SK-N-SH treated with all-trans-retinoic acid at 6 μM for 48 hours (cell line): ENCODE measurements around the gene ZNF618.

Source experiments
- ATAC-seq: fragments of 200-7000 bp; cut with Tn5 transposase; 3 replicates; pipeline ENCODE4 v1.9.1; 2020; ENCODE audit warnings: mild to moderate bottlenecking, moderate library complexity
- ARNTL ChIP-seq: fragments of 450-650 bp; formaldehyde crosslinking; IDR thresholded peaks from 2 replicates; pipeline ENCODE4 v1.5.0; 2020; ENCODE audit warnings: low read depth, mild to moderate bottlenecking, moderate library complexity, borderline replicate concordance
- BACH2 ChIP-seq: fragments of 250-450 bp; sonication (Bioruptor Pico); IDR thresholded peaks from 2 replicates; pipeline ENCODE4 v1.9.0; 2021; ENCODE audit warnings: mild to moderate bottlenecking, borderline replicate concordance
- CREB5 ChIP-seq: fragments of 250-450 bp; sonication (Bioruptor Pico); IDR thresholded peaks from 2 replicates; pipeline ENCODE4 v1.5.1; 2020; ENCODE audit warnings: low read depth, mild to moderate bottlenecking, moderate library complexity
- CSDC2 ChIP-seq: fragments of 250-450 bp; sonication (Bioruptor Pico); IDR thresholded peaks from 2 replicates; pipeline ENCODE4 v1.5.0; 2020; ENCODE audit warnings: mild to moderate bottlenecking, moderate library complexity
- ESRRG ChIP-seq: fragments of 250-450 bp; sonication (Bioruptor Pico); IDR thresholded peaks from 2 replicates; pipeline ENCODE4 v1.6.1; 2021; ENCODE audit warnings: mild to moderate bottlenecking
- GLIS3 ChIP-seq: fragments of 250-450 bp; sonication (Bioruptor Pico); IDR thresholded peaks from 2 replicates; pipeline ENCODE4 v1.5.0; 2020; ENCODE audit warnings: mild to moderate bottlenecking, moderate library complexity
- ISL1 ChIP-seq: fragments of 250-450 bp; sonication (Bioruptor Pico); IDR thresholded peaks from 2 replicates; pipeline ENCODE4 v2.1.2; 2022; ENCODE audit warnings: mild to moderate bottlenecking, moderate library complexity
- OSR1 ChIP-seq: fragments of 250-450 bp; sonication (Bioruptor Pico); IDR thresholded peaks from 2 replicates; pipeline ENCODE4 v1.8.0; 2022; ENCODE audit warnings: moderate library complexity, mild to moderate bottlenecking, inconsistent platforms
- PATZ1 ChIP-seq: fragments of 250-450 bp; sonication (Bioruptor Pico); IDR thresholded peaks from 2 replicates; pipeline ENCODE4 v1.8.0; 2020; ENCODE audit warnings: mild to moderate bottlenecking, moderate library complexity, borderline replicate concordance
- POU6F1 ChIP-seq: fragments of 250-450 bp; sonication (Bioruptor Pico); IDR thresholded peaks from 2 replicates; pipeline ENCODE4 v1.8.0; 2021; ENCODE audit warnings: low read depth, mild to moderate bottlenecking, moderate library complexity, borderline replicate concordance
- PPARA ChIP-seq: fragments of 250-450 bp; sonication (Bioruptor Pico); IDR thresholded peaks from 2 replicates; pipeline ENCODE4 v1.5.0; 2020; ENCODE audit warnings: mild to moderate bottlenecking, borderline replicate concordance
- RARB ChIP-seq: fragments of 250-450 bp; sonication (Bioruptor Pico); IDR thresholded peaks from 2 replicates; pipeline ENCODE4 v1.8.0; 2021; ENCODE audit warnings: mild to moderate bottlenecking, moderate library complexity
- SNAI2 ChIP-seq: fragments of 250-450 bp; sonication (Bioruptor Pico); IDR thresholded peaks from 2 replicates; pipeline ENCODE4 v1.5.0; 2020; ENCODE audit warnings: mild to moderate bottlenecking, moderate library complexity
- TCF4 ChIP-seq: fragments of 250-450 bp; sonication (Bioruptor Pico); IDR thresholded peaks from 2 replicates; pipeline ENCODE4 v1.8.0; 2021; ENCODE audit warnings: mild to moderate bottlenecking, moderate library complexity, borderline replicate concordance
- TSHZ2 ChIP-seq: fragments of 250-450 bp; sonication (Bioruptor Pico); IDR thresholded peaks from 2 replicates; pipeline ENCODE4 v1.5.0; 2020; ENCODE audit warnings: mild to moderate bottlenecking, moderate library complexity
- ZC3H10 ChIP-seq: fragments of 250-450 bp; sonication (Bioruptor Pico); IDR thresholded peaks from 2 replicates; pipeline ENCODE4 v1.5.1; 2021; ENCODE audit warnings: mild to moderate bottlenecking, moderate library complexity
- ZFP3 ChIP-seq: fragments of 250-450 bp; sonication (Bioruptor Pico); IDR thresholded peaks from 2 replicates; pipeline ENCODE4 v1.5.0; 2020; ENCODE audit warnings: mild to moderate bottlenecking, moderate library complexity
- ZFP30 ChIP-seq: fragments of 450-650 bp; formaldehyde crosslinking; IDR thresholded peaks from 2 replicates; pipeline ENCODE4 v1.5.0; 2022; ENCODE audit warnings: mild to moderate bottlenecking, moderate library complexity
- ZNF565 ChIP-seq: fragments of 450-650 bp; formaldehyde crosslinking; conservative IDR thresholded peaks from 2 replicates; pipeline ENCODE4 v1.5.0; 2020; ENCODE audit warnings: low read depth, mild to moderate bottlenecking, moderate library complexity
- ZNF70 ChIP-seq: fragments of 450-650 bp; formaldehyde crosslinking; IDR thresholded peaks from 2 replicates; pipeline ENCODE4 v1.5.0; 2020; ENCODE audit warnings: mild to moderate bottlenecking, moderate library complexity
- TF ChIP-seq, protein P1 (sequence below): fragments of 250-450 bp; sonication (Bioruptor Pico); IDR thresholded peaks from 2 replicates; pipeline ENCODE4 v1.5.1; 2021; ENCODE audit warnings: mild to moderate bottlenecking, moderate library complexity

The ZNF618 gene

GRCh38 chr9:113863345-113863744 lies 12.8 kb upstream of the ZNF618 start:
- TF ChIP-seq PATZ1 (CRISPR knock-in tag) (no peak), ESRRG (CRISPR knock-in tag) (no peak)
- no peak for ATAC-seq

GRCh38 chr9:113868501-113868900 lies 7.6 kb upstream of the ZNF618 start:
- TF ChIP-seq ZFP30 (no peak), POU6F1 (CRISPR knock-in tag) (no peak), BACH2 (CRISPR knock-in tag) (no peak), ZNF565 (no peak), ISL1 (CRISPR knock-in tag) (peak; percentile 56), TSHZ2 (0 out of 2 replicates have a peak, but pooled peaks have one; percentile 50), ZNF70 (CRISPR knock-in tag) (no peak)
- TF ChIP-seq, all 23 proteins: peak for 2
- peak; percentile 62 for ATAC-seq

DNA sequence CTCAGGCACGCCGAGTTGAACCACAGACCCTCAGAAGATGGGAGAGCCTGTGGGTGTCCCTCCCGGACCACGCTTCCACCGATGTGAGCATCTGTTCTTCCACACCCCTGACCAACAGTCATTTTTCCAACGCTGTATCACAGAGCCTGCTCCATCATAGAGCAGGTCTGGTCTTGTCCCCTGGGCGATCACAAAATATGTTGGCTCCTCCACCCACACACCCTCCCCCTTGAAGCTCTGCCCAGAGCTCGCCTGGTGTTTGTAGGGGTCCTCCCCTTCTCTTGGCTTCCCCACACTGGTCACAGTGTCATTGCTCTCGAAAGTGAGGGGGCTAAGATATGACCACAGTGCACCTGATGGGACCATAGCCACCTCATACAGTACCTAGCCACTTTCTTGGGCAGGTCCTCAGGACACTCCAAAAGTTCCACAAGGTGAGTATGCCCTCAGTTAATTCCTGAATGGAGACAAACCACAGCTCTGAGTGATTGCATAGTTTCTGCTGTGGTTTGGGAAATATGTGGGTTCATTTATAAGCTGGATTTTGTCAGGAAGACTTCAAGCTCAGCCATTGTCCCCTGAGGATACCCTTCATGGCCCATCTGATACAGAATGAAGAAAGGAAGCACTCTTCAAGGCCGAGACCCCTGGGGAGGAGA lies 3.5 kb upstream of the ZNF618 start:
- no peak for ATAC-seq
- TF ChIP-seq CREB5 (CRISPR knock-in tag) (no peak), ESRRG (CRISPR knock-in tag) (no peak), CSDC2 (CRISPR knock-in tag) (no peak), GLIS3 (CRISPR knock-in tag) (no peak), OSR1 (CRISPR knock-in tag) (no peak), ISL1 (CRISPR knock-in tag) (no peak), ZNF565 (no peak), PATZ1 (CRISPR knock-in tag) (no peak), ARNTL (CRISPR knock-in tag) (no peak), ZC3H10 (CRISPR knock-in tag) (no peak), PPARA (no peak), TSHZ2 (no peak), SNAI2 (CRISPR knock-in tag) (no peak), TCF4 (no peak), RARB (no peak), ZNF70 (CRISPR knock-in tag) (no peak), ZFP3 (CRISPR knock-in tag) (no peak), BACH2 (CRISPR knock-in tag) (no peak)
- TF ChIP-seq, protein P1, sequence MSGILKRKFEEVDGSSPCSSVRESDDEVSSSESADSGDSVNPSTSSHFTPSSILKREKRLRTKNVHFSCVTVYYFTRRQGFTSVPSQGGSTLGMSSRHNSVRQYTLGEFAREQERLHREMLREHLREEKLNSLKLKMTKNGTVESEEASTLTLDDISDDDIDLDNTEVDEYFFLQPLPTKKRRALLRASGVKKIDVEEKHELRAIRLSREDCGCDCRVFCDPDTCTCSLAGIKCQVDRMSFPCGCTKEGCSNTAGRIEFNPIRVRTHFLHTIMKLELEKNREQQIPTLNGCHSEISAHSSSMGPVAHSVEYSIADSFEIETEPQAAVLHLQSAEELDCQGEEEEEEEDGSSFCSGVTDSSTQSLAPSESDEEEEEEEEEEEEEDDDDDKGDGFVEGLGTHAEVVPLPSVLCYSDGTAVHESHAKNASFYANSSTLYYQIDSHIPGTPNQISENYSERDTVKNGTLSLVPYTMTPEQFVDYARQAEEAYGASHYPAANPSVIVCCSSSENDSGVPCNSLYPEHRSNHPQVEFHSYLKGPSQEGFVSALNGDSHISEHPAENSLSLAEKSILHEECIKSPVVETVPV (CRISPR knock-in tag), result no peak
